GM18517 (cell line): ENCODE data around the gene KMT2B.
A peak's percentile ranks its signal among the peaks of the same experiment; 100 is the strongest.
"Not testable (repeated sequence)": the region's sequence is repeated elsewhere in the genome, so short reads cannot be mapped to it uniquely, and the experiment has no call there.

ENCODE experiments used
- ATAC-seq: cut with Tn5 transposase; IDR thresholded peaks from one replicate; pipeline ENCODE4 v1.9.1; 2021; ENCODE audit warnings: mild to moderate bottlenecking, moderate library complexity; ENCODE audit not compliant: unreplicated experiment

KMT2B gene

DNA sequence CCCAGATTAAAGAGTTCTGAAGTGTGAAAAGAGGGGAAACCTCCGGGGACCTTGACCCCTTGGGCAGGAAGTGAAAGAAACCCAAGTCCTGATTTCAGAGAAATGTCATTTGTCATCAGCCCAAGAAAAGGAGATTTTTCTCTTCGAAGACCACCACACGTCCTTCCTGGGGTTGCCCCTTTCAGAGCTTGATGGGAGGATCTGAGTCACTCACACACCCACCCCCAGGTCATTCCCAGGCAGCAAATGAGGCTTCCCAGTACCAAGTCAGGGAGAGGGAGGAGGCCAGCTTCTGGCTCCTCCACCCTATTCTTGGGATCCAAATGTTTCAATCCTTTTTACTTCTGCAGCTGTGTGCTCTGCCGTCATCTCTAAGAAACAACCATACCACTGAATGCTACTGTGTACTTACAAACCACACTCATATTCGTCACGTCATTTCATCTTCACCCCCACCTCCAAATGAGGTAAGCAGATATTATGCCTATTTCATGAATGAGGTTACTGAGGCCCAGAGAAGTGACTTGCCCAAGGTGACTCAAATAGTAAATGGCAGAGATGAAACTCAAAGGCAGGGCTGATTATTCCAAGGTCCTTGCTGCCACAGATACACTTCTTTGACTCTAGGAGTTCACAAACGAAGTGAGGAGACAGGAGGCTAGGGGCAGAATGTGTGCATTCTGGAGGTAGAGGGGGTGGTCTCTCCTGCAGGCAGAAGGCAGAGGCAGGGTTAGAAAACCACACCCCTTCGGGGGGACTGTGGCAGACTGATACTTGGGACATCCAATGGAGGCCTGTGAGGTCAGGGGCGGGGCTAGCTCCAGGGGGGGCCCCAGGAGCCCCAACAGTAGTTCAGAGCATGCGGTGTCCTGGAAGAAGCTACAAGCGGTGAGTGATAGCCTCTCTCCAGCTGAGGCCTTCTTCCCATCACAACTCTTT, 5.0 kb upstream of the KMT2B start:
- ATAC-seq = no peak

DNA sequence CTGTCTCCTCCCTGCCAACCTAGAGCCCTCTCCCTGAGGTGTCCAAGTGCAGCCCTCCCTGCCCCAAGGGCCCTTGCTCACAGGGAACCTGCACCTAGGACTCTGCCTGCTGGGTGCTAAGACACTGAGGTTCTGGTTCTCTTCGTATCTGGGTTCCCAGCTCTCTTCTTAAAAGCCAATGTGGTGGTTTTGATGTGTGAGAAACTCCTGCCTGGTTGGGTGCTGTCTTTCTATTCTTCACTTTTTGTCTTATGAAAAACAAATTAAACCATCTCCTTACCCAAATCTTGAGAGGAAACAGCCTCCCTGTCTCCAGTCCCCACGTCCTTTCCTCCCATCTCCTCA, 4.3 kb upstream of the KMT2B start:
- ATAC-seq = no peak

DNA sequence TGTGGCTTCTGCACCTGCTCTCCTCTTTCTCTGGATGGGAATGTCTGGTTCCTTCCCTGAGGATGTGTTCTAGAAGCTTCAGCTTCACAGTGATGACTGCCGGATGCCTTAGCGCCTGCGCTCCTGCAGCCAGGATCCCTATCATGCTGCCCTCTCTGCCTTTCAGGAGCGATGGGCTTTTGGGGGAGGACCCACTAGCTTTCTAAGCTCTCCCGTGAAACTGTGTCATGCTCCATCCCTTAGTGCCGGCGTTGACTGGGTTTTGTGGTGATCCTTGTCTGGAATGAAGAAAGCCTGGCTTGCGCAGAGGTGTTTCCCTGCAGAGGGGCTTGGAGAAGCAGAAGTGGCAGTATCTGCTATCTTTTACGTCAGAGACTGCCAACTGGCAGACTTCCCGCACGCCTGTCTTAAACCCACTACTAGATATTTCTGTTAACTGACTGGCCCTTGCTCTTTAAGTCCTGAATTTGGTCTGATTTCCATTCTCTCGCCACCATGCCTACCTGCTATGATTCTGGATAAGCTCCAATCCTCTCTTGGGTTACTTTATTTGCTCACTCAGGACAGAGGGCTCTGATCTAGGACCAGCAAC, 3.8 kb upstream of the KMT2B start:
- ATAC-seq = no peak

DNA sequence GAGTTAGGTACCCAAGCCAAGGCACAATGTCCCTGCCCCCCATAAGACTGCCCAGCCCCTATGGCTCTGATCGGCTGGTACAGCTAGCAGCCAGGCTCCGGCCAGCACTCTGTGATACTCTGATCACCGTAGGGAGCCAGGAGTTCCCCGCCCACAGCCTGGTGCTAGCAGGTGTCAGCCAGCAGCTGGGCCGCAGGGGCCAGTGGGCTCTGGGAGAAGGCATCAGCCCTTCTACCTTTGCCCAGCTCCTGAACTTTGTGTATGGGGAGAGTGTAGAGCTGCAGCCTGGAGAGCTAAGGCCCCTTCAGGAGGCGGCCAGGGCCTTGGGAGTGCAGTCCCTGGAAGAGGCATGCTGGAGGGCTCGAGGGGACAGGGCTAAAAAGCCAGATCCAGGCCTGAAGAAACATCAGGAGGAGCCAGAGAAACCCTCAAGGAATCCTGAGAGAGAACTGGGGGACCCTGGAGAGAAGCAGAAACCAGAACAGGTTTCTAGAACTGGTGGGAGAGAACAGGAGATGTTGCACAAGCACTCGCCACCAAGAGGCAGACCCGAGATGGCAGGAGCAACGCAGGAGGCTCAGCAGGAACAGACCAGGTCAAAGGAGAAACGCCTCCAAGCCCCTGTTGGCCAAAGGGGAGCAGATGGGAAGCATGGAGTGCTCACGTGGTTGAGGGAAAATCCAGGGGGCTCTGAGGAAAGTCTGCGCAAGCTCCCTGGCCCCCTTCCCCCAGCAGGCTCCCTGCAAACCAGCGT, 3.0 kb upstream of the KMT2B start:
- no peak for ATAC-seq

DNA sequence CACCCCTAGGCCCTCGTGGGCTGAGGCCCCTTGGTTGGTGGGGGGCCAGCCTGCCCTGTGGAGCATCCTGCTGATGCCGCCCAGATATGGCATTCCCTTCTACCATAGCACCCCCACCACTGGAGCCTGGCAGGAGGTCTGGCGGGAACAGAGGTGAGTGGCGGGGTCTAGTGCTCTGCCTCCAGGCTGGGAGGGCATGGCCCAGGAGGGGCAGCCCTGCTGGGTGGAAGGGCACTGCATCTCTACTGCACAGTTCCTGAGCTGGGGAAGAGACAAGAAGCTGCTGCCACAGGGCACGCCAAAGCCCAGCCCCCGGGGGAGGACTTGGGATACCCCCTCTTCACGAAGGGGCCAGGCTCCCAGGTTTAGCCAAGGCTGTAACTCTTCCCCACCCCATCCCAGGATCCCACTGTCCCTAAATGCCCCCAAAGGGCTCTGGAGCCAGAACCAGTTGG, 2.4 kb upstream of the KMT2B start:
- ATAC-seq = no peak

DNA sequence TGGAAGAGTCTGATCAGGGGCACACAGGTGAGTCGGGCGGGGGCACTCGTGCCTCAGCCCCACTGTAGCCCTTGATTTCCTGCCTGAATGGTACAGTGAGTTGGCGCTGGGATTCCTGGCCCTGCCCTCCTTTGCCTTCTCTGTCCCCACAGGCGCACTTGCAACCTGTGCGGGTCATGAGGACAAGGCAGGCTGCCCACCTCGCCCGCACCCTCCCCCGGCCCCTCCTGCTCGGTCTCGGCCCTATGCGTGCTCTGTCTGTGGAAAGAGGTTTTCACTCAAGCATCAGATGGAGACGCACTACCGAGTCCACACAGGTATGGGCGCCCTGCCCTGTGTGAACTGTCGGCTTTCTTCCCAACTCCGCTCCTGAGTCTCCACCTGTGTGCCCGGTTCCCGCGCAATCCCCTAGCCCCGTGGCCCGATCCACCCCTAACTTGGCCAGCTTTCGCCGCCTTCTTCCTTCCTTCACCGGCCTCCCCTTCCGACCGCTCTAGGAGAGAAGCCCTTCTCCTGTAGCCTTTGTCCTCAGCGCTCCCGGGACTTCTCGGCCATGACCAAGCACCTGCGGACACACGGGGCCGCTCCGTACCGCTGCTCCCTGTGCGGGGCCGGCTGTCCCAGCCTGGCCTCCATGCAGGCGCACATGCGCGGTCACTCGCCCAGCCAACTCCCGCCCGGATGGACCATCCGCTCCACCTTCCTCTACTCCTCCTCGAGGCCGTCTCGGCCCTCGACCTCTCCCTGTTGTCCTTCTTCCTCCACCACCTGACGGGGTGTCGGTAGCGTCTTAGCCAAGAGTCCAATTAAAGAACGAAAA, 1.6 kb upstream of the KMT2B start:
- peak; percentile 4 for ATAC-seq

DNA sequence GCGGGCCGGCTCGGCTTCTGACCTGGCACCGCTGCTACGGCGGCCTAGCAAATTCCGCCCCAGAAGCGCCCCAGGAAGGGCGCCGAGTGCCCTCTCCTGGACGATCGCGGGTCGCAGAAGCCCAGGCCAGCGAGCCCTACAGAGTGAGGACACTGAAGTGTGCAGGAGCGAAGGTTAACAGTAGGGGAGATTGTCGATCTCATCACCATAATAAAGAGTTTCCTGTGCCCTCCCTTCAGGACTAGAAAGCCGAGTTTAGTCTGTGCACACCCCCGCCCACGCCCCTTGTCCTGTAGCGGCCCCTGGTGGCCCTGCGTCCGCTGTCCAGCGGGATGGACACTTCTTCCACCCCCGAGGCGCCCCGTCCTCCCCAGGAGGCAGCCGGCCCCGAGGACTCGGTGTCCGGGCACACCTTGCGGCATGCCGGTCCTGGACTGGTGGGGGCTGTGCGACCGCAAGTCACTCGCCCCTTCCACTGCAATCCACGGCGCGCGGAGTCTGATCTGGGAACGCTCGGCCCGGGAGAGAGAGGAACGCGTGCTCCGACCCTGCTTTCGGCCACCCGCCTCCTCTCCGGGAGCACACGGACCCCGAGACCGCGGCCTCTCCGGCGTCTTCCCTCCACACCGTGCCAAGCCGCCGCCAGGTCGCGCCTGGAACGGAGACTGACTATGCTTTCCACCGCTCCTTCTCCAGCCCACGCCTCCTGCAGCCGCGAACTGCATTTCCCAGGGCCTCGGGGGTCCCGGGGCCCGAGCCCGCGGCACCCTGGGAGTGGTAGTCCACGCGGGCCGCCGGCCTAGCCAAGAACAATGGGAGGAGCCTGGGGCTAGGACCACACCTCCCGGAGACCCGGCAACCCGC, 770 bp upstream of the KMT2B start:
- ATAC-seq = peak; percentile 53

DNA sequence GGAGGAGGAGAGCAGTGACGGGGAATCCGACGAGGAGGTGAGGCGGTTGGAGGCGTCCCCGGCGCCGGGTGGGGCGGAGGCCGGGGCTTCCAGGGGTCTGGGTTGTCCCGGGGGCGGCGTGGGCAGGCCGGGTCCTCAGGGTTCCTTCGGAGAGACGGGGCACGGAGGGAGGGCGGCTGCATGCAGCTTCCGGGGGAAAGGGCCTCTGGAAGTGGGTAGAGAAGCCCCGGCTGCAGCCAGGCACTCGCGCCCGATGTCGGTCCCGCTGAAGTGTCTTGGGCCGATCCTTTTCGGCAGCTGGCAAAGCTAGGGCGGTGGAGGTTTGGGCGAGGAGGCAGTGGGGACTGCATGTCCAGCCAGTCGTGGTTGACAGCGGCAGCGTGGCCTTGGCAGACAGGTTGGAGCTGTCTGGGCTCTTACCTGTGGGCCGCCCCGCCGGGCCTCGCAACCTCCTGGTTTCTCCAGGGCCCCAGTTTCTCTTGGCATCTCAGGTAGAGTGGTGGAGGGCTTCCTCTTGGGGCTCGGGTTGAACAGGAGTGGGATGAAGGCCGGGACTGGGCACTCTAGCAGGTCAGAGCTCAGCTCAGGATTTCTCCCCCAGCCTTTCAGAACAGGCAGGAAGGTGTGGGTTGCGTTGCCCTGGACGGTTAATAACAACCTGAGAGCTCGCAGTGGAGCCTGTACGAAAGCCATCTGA, 690 bp downstream of the KMT2B start:
- no peak for ATAC-seq

DNA sequence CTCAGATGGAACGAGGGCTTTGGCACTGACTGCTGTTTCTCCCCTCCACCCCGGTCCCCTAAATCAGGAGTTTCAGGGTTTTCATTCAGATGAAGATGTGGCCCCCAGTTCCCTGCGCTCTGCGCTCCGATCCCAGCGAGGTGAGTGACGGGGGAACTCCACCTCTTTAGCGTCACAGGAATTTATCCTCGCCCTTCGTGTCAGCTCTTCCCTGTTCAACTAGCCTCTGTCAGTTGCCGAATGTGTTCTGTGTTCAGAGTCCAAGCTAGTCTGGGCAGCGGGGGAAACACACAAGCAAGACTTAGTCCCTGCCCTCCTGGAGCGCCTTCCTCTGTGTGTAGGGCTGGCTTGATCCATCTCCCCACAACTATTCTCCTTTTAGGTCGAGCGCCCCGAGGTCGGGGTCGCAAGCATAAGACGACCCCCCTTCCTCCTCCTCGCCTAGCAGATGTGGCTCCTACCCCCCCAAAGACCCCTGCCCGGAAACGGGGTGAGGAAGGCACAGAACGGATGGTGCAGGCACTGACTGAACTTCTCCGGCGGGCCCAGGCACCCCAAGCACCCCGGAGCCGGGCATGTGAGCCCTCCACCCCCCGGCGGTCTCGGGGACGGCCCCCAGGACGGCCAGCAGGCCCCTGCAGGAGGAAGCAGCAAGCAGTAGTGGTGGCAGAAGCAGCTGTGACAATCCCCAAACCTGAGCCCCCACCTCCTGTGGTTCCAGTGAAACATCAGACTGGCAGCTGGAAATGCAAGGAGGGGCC, 1.8 kb downstream of the KMT2B start:
- ATAC-seq = no peak

DNA sequence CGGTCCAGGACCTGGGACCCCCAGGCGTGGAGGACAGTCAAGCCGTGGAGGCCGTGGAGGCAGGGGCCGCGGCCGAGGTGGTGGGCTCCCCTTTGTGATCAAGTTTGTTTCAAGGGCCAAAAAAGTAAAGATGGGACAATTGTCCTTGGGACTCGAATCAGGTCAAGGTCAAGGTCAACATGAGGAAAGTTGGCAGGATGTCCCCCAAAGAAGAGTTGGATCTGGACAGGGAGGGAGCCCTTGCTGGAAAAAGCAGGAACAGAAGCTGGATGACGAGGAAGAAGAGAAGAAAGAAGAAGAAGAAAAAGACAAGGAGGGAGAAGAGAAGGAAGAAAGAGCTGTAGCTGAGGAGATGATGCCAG, 2.3 kb downstream of the KMT2B start:
- ATAC-seq = no peak

DNA sequence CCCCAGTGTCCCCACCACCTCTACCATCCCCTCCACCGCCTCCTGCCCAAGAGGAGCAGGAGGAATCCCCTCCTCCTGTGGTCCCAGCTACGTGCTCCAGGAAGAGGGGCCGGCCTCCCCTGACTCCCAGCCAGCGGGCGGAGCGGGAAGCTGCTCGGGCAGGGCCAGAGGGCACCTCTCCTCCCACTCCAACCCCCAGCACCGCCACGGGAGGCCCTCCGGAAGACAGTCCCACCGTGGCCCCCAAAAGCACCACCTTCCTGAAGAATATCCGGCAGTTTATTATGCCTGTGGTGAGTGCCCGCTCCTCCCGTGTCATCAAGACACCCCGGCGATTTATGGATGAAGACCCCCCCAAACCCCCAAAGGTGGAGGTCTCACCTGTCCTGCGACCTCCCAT, 2.8 kb downstream of the KMT2B start:
- no peak for ATAC-seq

DNA sequence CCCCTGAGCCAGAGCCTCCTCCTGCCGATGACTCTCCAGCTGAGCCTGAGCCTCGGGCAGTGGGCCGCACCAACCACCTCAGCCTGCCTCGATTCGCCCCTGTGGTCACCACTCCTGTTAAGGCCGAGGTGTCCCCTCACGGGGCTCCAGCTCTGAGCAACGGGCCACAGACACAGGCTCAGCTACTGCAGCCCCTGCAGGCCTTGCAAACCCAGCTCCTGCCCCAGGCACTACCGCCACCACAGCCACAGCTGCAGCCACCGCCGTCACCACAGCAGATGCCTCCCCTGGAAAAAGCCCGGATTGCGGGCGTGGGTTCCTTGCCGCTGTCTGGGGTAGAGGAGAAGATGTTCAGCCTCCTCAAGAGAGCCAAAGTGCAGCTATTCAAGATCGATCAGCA, 3.6 kb downstream of the KMT2B start:
- ATAC-seq = no peak

DNA sequence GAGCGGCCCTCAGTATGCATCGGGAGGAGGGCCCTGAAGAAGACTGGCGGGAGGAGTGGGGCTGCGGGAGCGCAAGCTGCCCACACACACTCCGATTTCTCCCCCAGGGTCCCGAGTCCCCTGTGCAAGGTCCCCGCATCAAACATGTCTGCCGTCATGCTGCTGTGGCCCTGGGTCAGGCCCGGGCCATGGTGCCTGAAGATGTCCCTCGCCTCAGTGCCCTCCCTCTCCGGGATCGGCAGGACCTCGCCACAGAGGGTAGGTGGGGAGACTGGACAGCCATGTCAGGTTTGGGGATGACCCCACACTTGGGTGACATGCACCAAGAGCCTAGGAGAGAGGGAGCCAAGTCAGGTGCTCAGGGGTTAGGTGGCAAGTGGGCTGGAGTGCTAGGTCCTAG, 4.7 kb downstream of the KMT2B start:
- no peak for ATAC-seq

DNA sequence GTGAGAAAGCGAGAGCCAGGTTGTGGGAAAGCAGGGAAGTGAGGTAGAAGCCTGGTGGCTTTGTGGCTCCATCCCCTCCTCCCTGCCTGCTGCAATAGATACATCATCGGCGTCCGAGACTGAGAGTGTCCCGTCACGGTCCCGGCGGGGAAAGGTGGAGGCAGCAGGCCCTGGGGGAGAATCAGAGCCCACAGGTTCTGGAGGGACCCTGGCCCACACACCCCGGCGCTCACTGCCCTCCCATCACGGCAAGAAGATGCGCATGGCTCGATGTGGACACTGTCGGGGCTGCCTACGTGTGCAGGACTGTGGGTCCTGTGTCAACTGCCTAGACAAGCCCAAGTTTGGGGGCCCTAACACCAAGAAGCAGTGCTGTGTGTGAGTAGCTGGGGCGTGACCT, 5.1 kb downstream of the KMT2B start:
- no peak for ATAC-seq

DNA sequence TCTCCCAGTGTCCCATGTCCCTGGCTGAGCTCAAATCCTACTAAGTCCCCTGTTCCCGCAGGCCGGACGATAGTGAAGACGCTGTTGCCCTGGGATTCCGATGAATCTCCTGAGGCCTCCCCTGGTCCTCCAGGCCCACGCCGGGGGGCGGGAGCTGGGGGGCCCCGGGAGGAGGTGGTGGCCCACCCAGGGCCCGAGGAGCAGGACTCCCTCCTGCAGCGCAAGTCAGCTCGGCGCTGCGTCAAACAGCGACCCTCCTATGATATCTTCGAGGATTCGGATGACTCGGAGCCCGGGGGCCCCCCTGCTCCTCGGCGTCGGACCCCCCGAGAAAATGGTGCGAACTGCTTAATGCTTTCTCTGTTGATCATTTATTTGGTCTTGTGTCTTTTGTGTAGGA, 5.9 kb downstream of the KMT2B start:
- no peak for ATAC-seq

DNA sequence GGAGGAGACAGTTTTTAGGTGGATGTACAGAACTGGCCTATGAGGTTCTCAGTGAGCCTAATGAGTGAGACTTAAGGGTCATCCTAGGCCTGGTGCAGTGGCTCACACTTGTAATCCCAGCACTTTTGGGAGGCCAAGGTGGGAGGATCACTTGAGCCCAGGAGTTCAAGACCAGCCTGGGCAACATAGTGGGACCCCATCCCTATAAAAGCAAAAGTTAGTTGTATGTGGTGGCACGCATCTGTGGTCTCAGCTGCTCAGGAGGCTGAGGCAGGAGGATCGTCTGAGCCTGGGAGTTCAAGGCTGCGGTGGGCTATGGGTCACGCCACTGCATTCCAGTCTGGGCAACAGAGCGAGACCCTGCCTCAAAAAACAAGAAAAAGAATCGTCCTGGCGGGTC, 6.3 kb downstream of the KMT2B start:
- not testable (repeated sequence) for ATAC-seq

DNA sequence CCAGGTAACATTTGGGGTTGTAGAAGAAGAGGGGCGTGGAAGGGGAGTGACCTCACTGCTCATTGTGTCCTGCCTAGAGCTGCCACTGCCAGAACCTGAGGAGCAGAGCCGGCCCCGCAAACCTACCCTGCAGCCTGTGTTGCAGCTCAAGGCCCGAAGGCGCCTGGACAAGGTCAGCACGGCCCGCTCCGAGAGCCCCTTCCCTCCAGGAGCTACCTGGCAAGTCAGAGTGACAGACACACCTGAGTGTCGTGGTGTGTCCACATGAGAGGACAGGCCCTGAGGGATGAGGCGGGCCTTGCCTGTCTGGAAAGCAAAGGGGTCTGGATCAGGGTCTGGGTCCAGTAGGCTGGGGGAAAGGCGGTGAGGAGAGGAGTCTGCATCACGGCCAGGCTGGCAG, 6.8 kb downstream of the KMT2B start:
- no peak for ATAC-seq

DNA sequence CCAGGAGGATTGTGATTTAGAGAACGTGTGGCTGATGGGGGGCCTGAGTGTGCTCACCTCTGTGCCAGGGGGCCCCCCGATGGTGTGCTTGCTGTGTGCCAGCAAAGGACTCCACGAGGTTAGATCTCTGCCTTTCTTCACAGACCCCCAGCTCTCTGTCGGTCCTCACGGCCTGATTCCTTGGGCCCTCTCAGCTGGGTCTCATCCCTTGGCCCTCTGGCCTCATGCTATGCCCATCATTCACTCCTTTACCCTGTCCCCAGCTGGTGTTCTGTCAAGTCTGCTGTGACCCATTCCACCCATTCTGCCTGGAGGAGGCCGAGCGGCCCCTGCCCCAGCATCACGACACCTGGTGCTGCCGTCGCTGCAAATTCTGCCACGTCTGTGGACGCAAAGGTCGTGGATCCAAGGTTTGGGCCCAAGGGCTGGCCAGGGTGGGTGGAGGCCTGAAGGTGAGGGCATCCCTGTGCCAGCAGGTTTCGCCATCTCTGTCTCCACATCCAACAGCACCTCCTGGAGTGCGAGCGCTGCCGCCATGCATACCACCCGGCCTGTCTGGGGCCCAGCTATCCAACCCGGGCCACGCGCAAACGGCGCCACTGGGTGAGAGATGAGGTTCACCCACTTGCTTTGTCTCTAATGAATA, 7.5 kb downstream of the KMT2B start:
- ATAC-seq = no peak
